Tibial artery (tissue), 4 donors: ENCODE measurements around the gene PAN2.

Experiments
- DNase-seq, 2 donors: peaks; one replicate each; pipeline ENCODE4 v3.0.0-alpha.2; 2019
- H3K27ac ChIP-seq, 2 donors: fragments of 200-600 bp; sonication (generic) in 1 of 2; 1 replicate in 1 of 2; 2 replicates in 1 of 2; pipeline ENCODE4 v1.5.1; 2018 to 2019; ENCODE audit warnings: mild to moderate bottlenecking in 1 of 2
- H3K27me3 ChIP-seq, 2 donors: fragments of 200-600 bp; sonication (generic) in 1 of 2; one replicate each; pipeline versions ENCODE4 v1.5.1 to v1.6.0; 2016 to 2019
- H3K36me3 ChIP-seq, 3 donors: fragments of 200-600 bp; sonication (generic) in 2 of 3; one replicate each; pipeline ENCODE4 v1.5.1; 2016 to 2019; ENCODE audit warnings: mild to moderate bottlenecking in 2 of 3
- H3K4me1 ChIP-seq, 4 donors: fragments of 200-600 bp; sonication (generic) in 2 of 4; 1 replicate in 3 of 4; 2 replicates in 1 of 4; pipeline ENCODE4 v1.5.1; 2016 to 2019
- H3K4me3 ChIP-seq, 2 donors: fragments of 200-600 bp; sonication (generic) in 1 of 2; 1 replicate in 1 of 2; 2 replicates in 1 of 2; pipeline ENCODE4 v1.5.1; 2018 to 2019; ENCODE audit warnings: mild to moderate bottlenecking in 2 of 2
- H3K9me3 ChIP-seq, 3 donors: fragments of 200-600 bp; sonication (generic) in 1 of 3; one replicate each; pipeline ENCODE4 v1.5.1; 2016 to 2019
- CTCF ChIP-seq, 2 experiments: fragments of 200-600 bp in 1 of 2; fragments of 450-650 bp in 1 of 2; IDR thresholded peaks; one replicate each; pipeline ENCODE4 v1.5.1; 2017 to 2019; ENCODE audit warnings: antibody characterized with exemption in 2 of 2, mild to moderate bottlenecking in 1 of 2, moderate library complexity in 1 of 2
- intact Hi-C: fragments of 100-400 bp; cut with DNase I; formaldehyde crosslinking; loops from one replicate; pipeline ENCODE4 v1.15.0; 2023; ENCODE audit warnings: low total_unique reads

Gene PAN2

GRCh38 chr12:56374726-56375597 is 41.2 kb upstream of the PAN2 start:
- no peak overlapping the region for H3K27ac ChIP-seq
- DNase-seq = no peak
- H3K9me3 ChIP-seq = no peaks in the 10 kb centered on the region
- intact Hi-C loops = no loop called here
- H3K4me3 ChIP-seq = no peak overlapping the region
- H3K36me3 ChIP-seq = no peaks in the 10 kb centered on the region
- TF ChIP-seq CTCF (IDR thresholded peaks at IDR 0.05) = no peak
- no peaks in the 10 kb centered on the region for H3K4me1 ChIP-seq
- peaks cover 0 to 3% of the 10 kb centered on the region in 2 donors for H3K27me3 ChIP-seq

DNA sequence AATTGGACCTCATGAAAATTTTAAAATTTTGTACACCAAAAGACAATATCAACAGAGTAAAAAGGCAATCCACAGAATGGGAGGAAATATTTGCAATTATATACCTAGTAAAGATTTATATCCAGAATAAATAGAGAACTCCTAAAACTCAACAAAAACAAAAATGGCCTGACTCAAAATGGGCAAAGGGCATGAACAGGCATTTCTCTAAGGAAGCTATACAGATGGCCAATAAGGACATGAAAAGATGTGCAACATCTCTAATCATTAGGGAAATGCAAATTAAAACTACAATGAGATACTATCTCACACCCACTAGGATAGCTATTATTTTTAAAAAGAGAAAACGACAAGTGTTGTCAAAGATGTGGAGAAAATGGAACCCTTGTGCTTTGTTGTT is 39.7 kb upstream of the PAN2 start:
- intact Hi-C loops = no loop called here
- H3K36me3 ChIP-seq = no peaks in the 10 kb centered on the region
- no peak for TF ChIP-seq CTCF (IDR thresholded peaks at IDR 0.05)
- H3K4me3 ChIP-seq = no peak overlapping the region
- no peak for DNase-seq
- peaks cover 0 to 3% of the 10 kb centered on the region in 2 donors for H3K27me3 ChIP-seq
- no peaks in the 10 kb centered on the region for H3K9me3 ChIP-seq
- H3K4me1 ChIP-seq = no peaks in the 10 kb centered on the region
- no peak overlapping the region for H3K27ac ChIP-seq

DNA sequence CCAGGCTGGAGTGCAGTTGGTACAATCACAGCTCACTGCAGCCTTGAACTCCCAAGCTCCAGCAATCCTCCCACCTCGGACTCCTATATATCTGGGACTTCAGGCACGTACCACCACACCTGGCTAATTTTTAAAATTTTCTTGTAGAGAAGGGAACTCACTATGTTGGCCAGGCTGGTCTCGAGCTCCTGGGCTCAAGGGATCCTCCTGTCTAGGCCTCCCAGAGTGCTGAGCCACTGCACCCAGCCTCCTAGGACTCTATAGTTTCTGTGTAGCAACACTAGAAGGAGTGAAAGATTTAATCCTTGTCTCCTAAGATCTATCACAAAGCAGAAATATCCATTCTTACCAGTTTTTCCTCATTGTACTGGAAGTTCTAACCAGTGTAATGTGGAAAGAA is 33.1 kb upstream of the PAN2 start:
- intact Hi-C loops = no loop called here
- Histone ChIP-seq H3K36me3 (no peaks in the 10 kb centered on the region), H3K9me3 (no peaks in the 10 kb centered on the region), H3K4me1 (no peaks in the 10 kb centered on the region), H3K27ac (no peak overlapping the region), H3K4me3 (no peak overlapping the region), H3K27me3 (no peaks in the 10 kb centered on the region)
- no peak for DNase-seq
- TF ChIP-seq CTCF (IDR thresholded peaks at IDR 0.05) = no peak

- Histone ChIP-seq H3K9me3 (no peaks in the 10 kb centered on the region), H3K27me3 (no peaks in the 10 kb centered on the region), H3K4me1 (peaks cover 0 to 20% (median 11%) of the 10 kb centered on the region in 4 donors), H3K36me3 (no peaks in the 10 kb centered on the region), H3K27ac (no peak within 1 kb of the TSS), H3K4me3 (no peak within 1 kb of the TSS)
- TF ChIP-seq CTCF (IDR thresholded peaks at IDR 0.05) = no peak
- DNase-seq = no peak
- intact Hi-C loops = no loop called here
Observed at GRCh38 chr12:56362130-56363059, 28.6 kb upstream of the PAN2 start, which contains the start of gene APOF. TSS of gene APOF (minus strand) at chr12:56362857. CDS start at chr12:56362745, 112 bp downstream.

GRCh38 chr12:56361487-56362129 is 27.8 kb upstream of the PAN2 start:
- DNase-seq = no peak
- Histone ChIP-seq H3K4me1 (peaks cover 0 to 24% (median 13%) of the 10 kb centered on the region in 4 donors), H3K27ac (no peak overlapping the region), H3K36me3 (peaks cover 0 to under 1% (median 0%) of the 10 kb centered on the region in 3 donors), H3K9me3 (no peaks in the 10 kb centered on the region), H3K4me3 (no peak overlapping the region), H3K27me3 (no peaks in the 10 kb centered on the region)
- intact Hi-C loops = loop anchor here (2.0 kb wide), 1 partner anchor 103 kb away; no protein-coding TSS in a partner anchor
- no peak for TF ChIP-seq CTCF (IDR thresholded peaks at IDR 0.05)
